ENCODE measurements around the gene ARSA.

DNA sequence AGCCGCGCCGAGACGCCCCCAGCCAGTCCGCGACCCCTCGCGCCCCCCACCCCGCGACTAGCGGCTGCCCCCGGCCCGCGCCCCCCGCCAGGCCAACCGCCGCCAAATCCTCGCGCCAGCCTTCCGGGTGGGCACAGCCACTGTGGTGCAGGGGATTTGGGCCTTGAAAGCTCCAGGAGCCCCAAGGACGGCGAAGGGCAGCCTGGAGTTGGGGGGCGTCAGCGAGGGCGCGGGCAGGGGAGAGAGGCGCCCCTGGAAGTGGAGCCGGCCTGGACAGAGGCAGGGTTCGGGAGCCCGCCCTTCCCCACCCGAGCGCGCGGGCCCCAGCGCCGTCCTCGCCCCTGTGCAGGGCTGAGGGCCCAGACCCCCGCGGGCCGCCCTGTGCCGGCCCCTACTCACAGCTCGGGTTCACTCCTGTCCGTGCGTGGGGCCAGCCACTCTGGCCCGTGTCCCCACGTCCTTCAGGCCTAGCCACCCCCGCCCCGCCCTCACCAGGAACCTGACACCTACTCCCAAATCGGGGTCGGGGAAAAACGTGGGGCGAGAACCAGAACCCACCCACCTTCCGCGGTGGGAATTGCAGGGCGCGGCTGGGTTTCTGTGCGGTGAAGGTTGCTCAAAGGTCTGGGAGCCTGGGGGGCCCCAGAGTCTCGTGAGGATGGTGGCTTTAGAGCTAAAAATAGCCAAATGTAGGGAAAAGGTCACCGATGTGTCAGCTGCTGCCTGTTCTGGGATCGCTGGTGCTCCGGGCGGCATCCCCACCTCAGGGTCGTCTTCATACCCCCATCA is 49.8 kb downstream of the ARSA start, which contains the start of gene CPT1B:
- TF ChIP-seq, protein P1, sequence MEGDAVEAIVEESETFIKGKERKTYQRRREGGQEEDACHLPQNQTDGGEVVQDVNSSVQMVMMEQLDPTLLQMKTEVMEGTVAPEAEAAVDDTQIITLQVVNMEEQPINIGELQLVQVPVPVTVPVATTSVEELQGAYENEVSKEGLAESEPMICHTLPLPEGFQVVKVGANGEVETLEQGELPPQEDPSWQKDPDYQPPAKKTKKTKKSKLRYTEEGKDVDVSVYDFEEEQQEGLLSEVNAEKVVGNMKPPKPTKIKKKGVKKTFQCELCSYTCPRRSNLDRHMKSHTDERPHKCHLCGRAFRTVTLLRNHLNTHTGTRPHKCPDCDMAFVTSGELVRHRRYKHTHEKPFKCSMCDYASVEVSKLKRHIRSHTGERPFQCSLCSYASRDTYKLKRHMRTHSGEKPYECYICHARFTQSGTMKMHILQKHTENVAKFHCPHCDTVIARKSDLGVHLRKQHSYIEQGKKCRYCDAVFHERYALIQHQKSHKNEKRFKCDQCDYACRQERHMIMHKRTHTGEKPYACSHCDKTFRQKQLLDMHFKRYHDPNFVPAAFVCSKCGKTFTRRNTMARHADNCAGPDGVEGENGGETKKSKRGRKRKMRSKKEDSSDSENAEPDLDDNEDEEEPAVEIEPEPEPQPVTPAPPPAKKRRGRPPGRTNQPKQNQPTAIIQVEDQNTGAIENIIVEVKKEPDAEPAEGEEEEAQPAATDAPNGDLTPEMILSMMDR (IDR thresholded peaks at IDR 0.05), result no peak
- TF ChIP-seq POLR2A (IDR thresholded peaks at IDR 0.05), result no peak
- TF ChIP-seq POLR2AphosphoS5 (IDR thresholded peaks at IDR 0.05; ENCODE audit: insufficient read depth in 1 of 2, low read depth in 1 of 2), result no peak
